ENCODE results near the gene DYTN.

DYTN gene

GRCh38 chr2:206700156-206700555 is 18.0 kb downstream of the DYTN start:
- DNase-seq (ENCODE audit: low read depth): no peak

GRCh38 chr2:206698811-206699210 is 19.4 kb downstream of the DYTN start:
- DNase-seq (ENCODE audit: low read depth): no peak

- DNase-seq (ENCODE audit: low read depth): no peak
Measured at GRCh38 chr2:206696910-206697309, 21.3 kb downstream of the DYTN start.

- peak; percentile 66 for DNase-seq (ENCODE audit: low read depth)
Measured at GRCh38 chr2:206693399-206694137, 24.6 kb downstream of the DYTN start.

- no peak for DNase-seq (ENCODE audit: low read depth)
Measured at GRCh38 chr2:206692971-206693370, 25.2 kb downstream of the DYTN start.

GRCh38 chr2:206688990-206689389 is 29.2 kb downstream of the DYTN start:
- no peak for DNase-seq (ENCODE audit: low read depth)

GRCh38 chr2:206688453-206688852 is 29.7 kb downstream of the DYTN start:
- no peak for DNase-seq (ENCODE audit: low read depth)

- DNase-seq (ENCODE audit: low read depth): no peak
Measured at GRCh38 chr2:206683546-206683945, 34.6 kb downstream of the DYTN start.

GRCh38 chr2:206670531-206671319 is 47.5 kb downstream of the DYTN start:
- peak; percentile 3 for DNase-seq (ENCODE audit: low read depth)

- DNase-seq (ENCODE audit: low read depth): no peak
Measured at GRCh38 chr2:206665251-206665650, 52.9 kb downstream of the DYTN start.

GRCh38 chr2:206657087-206657486 is 61.1 kb downstream of the DYTN start:
- DNase-seq (ENCODE audit: low read depth): peak; percentile 52

GRCh38 chr2:206647985-206648384 is 70.2 kb downstream of the DYTN start:
- DNase-seq (ENCODE audit: low read depth): no peak

GRCh38 chr2:206642075-206643025 is 75.8 kb downstream of the DYTN start, which contains the start of gene FAM237A:
TSS of gene FAM237A (plus strand) at chr2:206642487. CDS start at chr2:206644237, 1,750 bp downstream.
- DNase-seq (ENCODE audit: low read depth): peak; percentile 58

GRCh38 chr2:206641226-206641625 is 77.0 kb downstream of the DYTN start:
- no peak for DNase-seq (ENCODE audit: low read depth)

GRCh38 chr2:206639636-206640035 is 78.6 kb downstream of the DYTN start:
- no peak for DNase-seq (ENCODE audit: low read depth)

GRCh38 chr2:206635015-206635414 is 83.2 kb downstream of the DYTN start:
- DNase-seq (ENCODE audit: low read depth): no peak

GRCh38 chr2:206631340-206631739 is 86.9 kb downstream of the DYTN start:
- no peak for DNase-seq (ENCODE audit: low read depth)

- no peak for DNase-seq (ENCODE audit: low read depth)
Measured at GRCh38 chr2:206627632-206628031, 90.6 kb downstream of the DYTN start.

GRCh38 chr2:206626108-206626507 is 92.1 kb downstream of the DYTN start:
- no peak for DNase-seq (ENCODE audit: low read depth)

GRCh38 chr2:206619011-206619410 is 99.2 kb downstream of the DYTN start:
- DNase-seq (ENCODE audit: low read depth): no peak

GRCh38 chr2:206616151-206616550 is 102.0 kb downstream of the DYTN start:
- DNase-seq (ENCODE audit: low read depth): peak; percentile 58

- peak; percentile 6 for DNase-seq (ENCODE audit: low read depth)
Measured at GRCh38 chr2:206615417-206616089, 102.6 kb downstream of the DYTN start.

Data from ELR (cell line).